ENCODE data around the gene TAOK3. TPM values are rescaled to one million over a fixed set of nuclear protein-coding genes. Genes with fewer than 3 reads are reported as not detected.

The TAOK3 gene
- total and polyA plus RNA-seq, 9 of the 15 experiments (the other 6 are each of a cell fraction or from before 2014, with no cell fraction given) = 24.3 to 83.5 (median 47.1) TPM

DNA sequence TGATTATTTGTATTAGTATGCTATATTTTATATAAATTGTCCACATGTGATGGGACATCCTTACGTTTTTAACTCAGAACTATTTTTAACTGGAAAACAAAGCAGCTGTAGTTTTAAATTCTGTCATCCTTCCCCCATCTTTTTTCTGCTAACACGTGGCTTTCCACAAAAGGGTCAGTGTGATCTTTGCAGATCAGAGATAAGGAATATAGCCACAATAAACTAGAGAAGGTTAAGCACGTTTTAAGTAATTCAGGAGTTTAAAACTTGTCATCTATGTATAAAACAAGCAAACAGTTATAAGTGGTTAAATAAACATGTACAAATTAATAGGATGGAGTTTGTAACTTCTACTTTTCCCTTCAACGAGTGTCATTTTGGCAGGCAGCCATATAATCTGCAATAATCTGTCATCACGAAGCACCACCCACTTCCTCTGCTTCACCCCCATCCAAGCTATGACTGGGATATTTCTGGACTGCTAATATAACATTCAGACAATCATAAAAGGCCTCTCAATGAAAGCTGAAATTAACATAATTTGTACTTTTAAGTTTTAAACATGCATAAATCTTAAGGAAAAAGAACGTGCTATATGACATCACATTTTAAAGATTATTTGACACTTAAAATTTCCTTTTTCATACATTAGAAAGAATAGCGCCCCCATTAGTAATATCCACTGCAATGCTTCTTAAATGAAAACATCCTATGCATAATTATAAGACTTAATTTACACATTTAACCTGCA lies 15.3 kb downstream of the TAOK3 start (continued):
- TF ChIP-seq ZFP30 (CRISPR knock-in tag; IDR thresholded peaks at IDR 0.05; ENCODE audit: borderline replicate concordance) = no peak
- TF ChIP-seq NFE2 (IDR thresholded peaks at IDR 0.05; ENCODE audit: low read depth) = peak; percentile 66
- TF ChIP-seq RBM22 (IDR thresholded peaks at IDR 0.05; ENCODE audit: low read depth, low read length, poor library complexity, severe bottlenecking) = no peak
- TF ChIP-seq POLR2G (IDR thresholded peaks at IDR 0.05; ENCODE audit: low read depth, low read length) = no peak; the same call in 1 of the 2 replicates
- peak; percentile 100 for TF ChIP-seq NFIC (IDR thresholded peaks at IDR 0.05)
- TF ChIP-seq SNAPC5 (CRISPR knock-in tag; IDR thresholded peaks at IDR 0.05) = no peak
- TF ChIP-seq SPI1 (IDR thresholded peaks at IDR 0.05; ENCODE audit: borderline replicate concordance, low read depth, low read length) = peak; percentile 95
- TF ChIP-seq CBX5 (IDR thresholded peaks at IDR 0.05; ENCODE audit: borderline replicate concordance, low read depth) = no peak
- TF ChIP-seq ASH1L (IDR thresholded peaks at IDR 0.05; ENCODE audit: borderline replicate concordance, low read depth, partially characterized antibody) = no peak
- no peak for TF ChIP-seq KAT7 (CRISPR knock-in tag; IDR thresholded peaks at IDR 0.05; ENCODE audit: borderline replicate concordance)
- no peak for TF ChIP-seq DMBX1 (CRISPR knock-in tag; IDR thresholded peaks at IDR 0.05; ENCODE audit: borderline replicate concordance)
- no peak for TF ChIP-seq LCOR (CRISPR knock-in tag; IDR thresholded peaks at IDR 0.05)
- TF ChIP-seq, protein P1, sequence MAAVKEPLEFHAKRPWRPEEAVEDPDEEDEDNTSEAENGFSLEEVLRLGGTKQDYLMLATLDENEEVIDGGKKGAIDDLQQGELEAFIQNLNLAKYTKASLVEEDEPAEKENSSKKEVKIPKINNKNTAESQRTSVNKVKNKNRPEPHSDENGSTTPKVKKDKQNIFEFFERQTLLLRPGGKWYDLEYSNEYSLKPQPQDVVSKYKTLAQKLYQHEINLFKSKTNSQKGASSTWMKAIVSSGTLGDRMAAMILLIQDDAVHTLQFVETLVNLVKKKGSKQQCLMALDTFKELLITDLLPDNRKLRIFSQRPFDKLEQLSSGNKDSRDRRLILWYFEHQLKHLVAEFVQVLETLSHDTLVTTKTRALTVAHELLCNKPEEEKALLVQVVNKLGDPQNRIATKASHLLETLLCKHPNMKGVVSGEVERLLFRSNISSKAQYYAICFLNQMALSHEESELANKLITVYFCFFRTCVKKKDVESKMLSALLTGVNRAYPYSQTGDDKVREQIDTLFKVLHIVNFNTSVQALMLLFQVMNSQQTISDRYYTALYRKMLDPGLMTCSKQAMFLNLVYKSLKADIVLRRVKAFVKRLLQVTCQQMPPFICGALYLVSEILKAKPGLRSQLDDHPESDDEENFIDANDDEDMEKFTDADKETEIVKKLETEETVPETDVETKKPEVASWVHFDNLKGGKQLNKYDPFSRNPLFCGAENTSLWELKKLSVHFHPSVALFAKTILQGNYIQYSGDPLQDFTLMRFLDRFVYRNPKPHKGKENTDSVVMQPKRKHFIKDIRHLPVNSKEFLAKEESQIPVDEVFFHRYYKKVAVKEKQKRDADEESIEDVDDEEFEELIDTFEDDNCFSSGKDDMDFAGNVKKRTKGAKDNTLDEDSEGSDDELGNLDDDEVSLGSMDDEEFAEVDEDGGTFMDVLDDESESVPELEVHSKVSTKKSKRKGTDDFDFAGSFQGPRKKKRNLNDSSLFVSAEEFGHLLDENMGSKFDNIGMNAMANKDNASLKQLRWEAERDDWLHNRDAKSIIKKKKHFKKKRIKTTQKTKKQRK (IDR thresholded peaks at IDR 0.05; ENCODE audit: borderline replicate concordance, low read depth, low read length) = no peak
- TF ChIP-seq U2AF2 (optimal IDR thresholded peaks at IDR 0.05; ENCODE audit: low read depth, low read length) = no peak
- peak; percentile 98 for TF ChIP-seq MEIS2 (IDR thresholded peaks at IDR 0.05; ENCODE audit: partially characterized antibody)
- TF ChIP-seq CCAR2 (IDR thresholded peaks at IDR 0.05; ENCODE audit: low read depth, low read length) = no peak
- TF ChIP-seq, protein P2, sequence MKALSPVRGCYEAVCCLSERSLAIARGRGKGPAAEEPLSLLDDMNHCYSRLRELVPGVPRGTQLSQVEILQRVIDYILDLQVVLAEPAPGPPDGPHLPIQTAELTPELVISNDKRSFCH (CRISPR knock-in tag; IDR thresholded peaks at IDR 0.05) = no peak
- TF ChIP-seq, protein P2 (tag; IDR thresholded peaks at IDR 0.05) = 0 out of 2 replicates have a peak, but pooled peaks have one; percentile 48
- TF ChIP-seq ESRRA (IDR thresholded peaks at IDR 0.05; ENCODE audit: borderline replicate concordance, low read depth) = peak; percentile 40; the same call in 1 of the 2 replicates
- TF ChIP-seq, protein P3, sequence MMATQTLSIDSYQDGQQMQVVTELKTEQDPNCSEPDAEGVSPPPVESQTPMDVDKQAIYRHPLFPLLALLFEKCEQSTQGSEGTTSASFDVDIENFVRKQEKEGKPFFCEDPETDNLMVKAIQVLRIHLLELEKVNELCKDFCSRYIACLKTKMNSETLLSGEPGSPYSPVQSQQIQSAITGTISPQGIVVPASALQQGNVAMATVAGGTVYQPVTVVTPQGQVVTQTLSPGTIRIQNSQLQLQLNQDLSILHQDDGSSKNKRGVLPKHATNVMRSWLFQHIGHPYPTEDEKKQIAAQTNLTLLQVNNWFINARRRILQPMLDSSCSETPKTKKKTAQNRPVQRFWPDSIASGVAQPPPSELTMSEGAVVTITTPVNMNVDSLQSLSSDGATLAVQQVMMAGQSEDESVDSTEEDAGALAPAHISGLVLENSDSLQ (IDR thresholded peaks at IDR 0.05) = peak; percentile 67
- peak; percentile 41 for TF ChIP-seq VEZF1 (CRISPR knock-in tag; IDR thresholded peaks at IDR 0.05)
- no peak for TF ChIP-seq TEAD2 (tag; IDR thresholded peaks at IDR 0.05)

Data from K562 (cell line).